GM18499 (cell line): ENCODE results near the gene EGFLAM.

ENCODE experiments used
- ATAC-seq: cut with Tn5 transposase; IDR thresholded peaks from one replicate; pipeline ENCODE4 v1.9.1; 2021; ENCODE audit warnings: moderate number of reproducible peaks; ENCODE audit not compliant: insufficient read depth, unreplicated experiment

EGFLAM gene

DNA sequence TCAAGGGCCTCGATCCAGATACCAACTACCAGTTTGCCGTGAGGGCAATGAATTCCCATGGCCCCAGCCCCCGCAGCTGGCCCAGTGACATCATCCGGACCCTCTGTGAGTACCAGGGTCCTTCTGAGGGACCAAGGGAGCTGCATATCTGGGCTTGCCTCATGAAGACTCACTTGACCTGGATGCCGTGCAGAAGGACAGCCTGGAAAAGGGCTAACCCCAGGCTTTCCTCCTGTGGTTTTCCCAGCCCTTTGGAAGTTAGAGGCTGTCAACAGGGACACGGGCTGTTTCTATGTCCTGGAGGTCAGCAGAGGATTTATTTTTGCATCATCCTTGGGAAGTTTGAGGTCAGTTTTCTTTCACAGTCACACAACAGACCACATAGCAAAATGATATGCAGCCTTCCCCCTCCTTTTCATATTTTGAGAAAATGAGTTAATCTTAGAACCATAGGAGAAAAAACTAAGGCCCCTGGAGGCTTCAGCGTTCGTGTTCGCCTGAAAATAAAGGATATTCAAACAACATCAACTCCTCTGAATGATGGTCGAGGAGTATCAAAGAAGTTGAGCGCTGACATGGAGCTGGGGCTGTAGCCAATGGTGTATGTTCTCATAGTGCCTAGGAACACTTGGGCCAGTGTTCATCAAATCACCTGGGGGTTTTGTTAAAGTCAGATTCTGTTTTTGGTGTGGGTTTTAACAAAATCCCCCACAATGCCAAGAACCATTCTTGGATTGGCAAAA, 112.2 kb downstream of the EGFLAM start:
- ATAC-seq = no peak

DNA sequence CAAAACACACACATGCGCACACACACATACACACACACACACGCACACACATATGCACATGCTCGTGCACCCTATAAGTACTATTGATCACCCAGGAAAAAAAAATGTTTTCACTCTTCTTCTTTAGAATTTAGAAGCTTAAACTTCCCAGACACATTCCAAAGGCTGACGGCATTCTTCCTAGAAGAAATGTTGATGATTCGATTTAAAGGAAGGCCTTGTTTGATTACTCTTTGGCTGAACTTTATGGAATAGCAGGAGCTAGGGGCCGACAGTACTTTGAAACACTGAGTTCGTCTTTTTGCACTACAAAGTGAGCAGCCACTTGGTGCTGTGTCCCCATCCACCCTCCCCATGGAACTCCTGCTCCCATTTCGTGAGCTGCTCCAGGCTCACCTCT, 113.2 kb downstream of the EGFLAM start:
- ATAC-seq = no peak

DNA sequence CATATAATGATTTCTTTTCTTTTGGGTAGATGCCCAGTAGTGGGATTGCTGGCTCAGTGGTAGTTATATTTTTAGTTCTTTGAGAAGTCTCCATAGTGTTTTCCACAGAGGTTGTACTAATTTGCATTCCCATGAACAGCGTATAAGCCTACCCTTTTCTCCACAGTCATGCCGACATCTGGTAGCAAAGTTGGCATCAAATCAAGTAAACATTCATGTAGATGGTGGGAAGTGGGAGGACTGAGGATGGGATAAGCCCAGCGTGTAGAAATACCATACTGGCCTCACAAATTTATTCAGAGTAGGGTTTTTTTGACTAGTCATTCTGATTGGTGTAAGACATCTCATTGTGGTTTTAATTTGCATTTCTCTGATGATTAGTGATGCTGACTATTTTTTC, 115.4 kb downstream of the EGFLAM start:
- no peak for ATAC-seq

DNA sequence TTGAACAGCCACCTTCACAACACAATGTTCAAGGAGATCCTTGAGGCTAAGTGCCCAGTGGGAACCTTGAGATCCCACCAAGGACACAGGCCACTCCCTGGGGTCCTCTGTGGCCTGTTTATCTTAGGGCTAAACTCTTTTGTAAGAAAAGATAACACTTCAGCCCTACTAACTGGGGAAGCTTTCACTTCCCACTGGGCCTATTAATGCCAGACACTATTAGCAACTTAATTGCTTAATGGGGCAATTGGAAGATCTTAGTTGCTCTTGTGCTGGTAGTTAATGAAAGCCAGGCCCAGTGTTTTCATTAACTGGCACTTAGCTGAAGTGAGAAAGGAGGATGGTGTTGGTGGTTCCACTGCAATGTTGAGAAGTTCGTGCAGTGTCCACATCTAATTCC, 117.1 kb downstream of the EGFLAM start:
- no peak for ATAC-seq

DNA sequence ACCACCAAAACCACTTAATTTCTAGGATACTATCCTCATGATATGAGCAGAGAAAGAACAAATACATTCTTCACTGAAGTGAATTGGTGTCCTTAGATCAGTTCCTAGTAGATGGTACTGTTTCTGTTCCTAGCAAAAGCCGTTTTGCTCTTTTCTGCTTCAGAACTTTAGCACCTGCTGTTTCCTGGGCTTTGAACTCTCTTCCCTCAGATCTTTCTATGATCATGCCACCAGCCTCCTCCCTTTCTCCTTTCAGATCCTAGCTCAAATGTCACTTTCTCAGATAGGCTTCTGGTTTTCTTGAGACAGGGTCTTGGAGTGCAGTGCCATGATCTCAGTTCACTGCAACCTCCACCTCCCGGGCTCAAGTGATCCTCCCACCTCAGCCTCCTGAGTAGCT, 118.0 kb downstream of the EGFLAM start:
- ATAC-seq = no peak

DNA sequence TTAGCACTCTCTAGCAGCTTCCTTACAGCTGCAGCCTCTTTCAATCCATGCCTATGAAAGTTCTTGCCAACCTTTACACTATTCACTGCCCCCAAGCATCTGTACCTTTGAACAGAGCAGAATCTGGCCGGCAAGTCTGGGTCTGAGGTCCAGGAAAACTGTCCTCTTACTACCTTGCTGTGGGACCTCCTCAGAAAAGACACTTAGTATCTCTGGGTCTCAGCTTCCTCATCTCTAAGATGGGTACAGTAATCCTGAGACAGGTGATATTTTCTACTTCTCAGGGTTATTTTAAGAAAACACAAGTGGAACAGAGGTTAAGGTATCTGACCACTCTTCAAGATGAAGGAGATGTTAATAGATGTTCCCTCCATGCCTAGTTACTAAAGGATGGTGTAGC, 120.2 kb downstream of the EGFLAM start:
- no peak for ATAC-seq

DNA sequence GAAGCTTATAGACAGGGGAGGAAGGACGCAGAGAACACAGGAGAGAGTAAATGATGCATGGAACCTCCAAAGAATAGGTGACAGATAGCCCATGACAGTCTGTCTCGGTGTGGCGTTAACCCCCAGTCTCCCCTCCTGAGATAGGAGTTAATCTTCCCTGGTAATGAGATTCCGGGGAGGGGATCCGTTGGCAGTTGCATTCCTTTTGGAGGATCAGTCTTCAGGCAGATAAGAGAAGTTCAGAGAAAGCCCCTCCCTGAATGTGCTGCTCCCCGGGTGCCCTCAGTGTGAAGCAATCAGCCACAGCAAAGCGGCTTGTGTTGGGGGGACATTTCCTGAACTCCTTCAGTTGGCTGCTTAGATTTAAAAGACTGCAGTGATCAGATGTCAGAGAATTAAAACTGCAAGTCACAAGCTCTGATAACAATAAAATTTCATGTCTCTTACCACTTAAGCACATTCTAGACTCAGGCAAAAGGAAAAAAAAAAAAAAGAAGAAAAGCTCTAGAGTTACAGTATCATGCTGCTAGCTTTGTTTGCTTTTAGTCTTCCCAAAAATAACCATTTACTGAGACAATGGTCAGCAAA, 121.1 kb downstream of the EGFLAM start:
- ATAC-seq = no peak

DNA sequence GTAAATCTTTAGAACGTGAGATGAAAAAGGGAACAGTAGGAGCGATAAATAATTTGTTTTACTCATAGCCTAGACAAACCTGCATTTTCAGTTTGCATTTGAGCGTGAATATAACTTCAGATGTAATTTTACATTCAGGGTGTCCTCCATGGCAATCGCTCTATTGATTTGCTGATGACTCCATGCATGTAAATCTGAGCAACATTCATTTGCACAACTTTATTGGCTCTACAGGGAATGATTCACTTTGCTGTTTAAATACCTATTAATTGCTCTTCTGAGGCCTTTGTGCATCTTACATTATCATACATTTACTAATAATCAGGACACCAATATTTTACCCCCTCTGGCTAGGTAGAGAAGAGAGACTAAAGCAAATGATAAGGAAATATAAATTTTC, 122.2 kb downstream of the EGFLAM start:
- no peak for ATAC-seq

DNA sequence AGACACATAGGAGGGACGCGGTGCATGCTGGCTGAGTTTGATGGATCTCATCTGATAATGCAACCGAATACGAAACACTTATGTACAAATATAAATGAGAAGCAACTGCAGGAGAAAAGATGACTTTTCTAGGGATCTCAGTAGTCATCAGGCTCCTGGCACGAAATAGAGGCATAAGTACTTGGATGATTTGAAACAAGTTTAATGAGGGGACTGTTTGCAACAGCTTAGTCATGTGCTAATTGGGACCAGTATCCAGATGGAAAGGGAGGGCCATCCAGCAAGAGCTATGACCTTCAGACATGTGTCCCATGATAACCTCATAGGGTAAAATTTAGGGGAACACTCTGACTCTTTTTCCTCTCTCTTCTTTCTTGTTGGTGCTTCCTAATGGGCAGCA, 123.0 kb downstream of the EGFLAM start:
- ATAC-seq = no peak

DNA sequence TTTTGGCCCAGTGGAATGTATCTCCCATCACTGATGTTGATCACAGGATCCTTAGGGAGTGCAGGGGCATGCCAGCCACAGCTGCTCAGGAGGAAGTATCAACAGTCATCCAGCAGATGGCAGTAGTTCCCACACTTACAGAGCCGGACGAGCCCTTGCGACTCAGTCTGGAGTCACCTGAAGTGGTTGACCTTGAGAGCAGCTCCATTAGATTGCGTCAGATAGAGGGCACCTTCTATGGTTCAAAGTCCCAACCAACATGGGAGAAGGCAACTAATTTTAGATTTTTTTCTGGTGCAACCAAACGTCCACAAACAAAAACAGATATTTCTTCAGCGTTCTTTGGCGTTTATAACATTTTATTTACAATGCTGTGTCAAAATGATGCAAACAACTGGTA, 124.5 kb downstream of the EGFLAM start:
- peak; percentile 96 for ATAC-seq

DNA sequence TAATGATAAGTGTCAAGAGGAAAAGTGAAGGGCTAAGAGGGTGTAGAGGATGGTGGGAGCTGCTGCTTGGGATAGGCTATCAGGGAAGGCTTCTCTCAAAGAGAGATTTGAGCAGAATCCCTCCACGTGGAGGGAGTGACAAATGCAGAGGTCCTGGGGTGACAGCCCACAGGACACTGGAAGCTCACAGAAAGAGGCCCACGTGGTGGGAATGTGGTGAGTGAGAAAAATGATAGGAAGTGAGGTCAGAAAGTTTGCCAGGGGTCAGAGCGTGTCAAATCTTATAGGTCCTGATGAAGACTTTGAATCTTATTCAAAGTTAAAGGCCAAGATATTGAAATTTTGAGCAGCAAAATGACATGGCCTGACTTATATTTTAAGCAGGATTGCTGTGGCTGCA, 125.3 kb downstream of the EGFLAM start:
- no peak for ATAC-seq

DNA sequence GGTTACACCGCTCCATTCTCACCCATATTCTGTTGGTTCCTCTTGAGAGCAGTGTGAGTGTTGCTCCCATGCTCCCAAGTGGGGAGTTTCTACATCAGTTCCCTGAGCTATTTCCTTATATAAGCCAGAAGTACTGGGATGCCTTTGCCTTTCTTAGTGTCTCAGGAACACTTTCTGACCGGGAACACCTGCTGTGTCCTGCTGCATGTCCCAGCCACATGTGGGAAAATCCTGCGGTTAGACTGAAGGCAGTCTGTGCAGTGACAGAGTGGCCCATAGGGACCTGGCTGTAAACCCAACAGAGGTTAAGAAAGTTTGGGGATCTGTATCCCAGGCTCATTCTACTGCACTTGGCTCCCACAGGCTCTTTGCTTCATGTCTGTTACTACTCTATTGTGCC, 126.0 kb downstream of the EGFLAM start:
- no peak for ATAC-seq

DNA sequence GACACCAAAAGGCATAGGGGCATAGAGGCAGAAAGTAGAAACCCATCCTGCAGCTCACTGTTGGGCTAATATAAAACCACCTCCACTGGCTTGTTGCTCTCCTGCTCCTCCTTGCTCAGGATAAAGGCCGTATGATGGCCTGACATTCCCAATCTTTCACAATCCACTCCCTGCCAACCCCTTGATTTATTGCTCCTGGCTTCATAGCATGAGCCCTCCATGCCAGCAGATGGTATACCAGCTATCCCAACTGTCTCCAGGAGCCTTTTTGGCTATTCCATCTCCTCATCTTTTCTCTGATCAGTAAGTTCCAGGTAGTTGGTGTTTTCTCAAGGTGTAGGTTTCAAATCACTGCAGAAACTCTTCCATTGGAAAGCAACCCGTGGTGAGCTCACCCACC, 128.8 kb downstream of the EGFLAM start:
- no peak for ATAC-seq

DNA sequence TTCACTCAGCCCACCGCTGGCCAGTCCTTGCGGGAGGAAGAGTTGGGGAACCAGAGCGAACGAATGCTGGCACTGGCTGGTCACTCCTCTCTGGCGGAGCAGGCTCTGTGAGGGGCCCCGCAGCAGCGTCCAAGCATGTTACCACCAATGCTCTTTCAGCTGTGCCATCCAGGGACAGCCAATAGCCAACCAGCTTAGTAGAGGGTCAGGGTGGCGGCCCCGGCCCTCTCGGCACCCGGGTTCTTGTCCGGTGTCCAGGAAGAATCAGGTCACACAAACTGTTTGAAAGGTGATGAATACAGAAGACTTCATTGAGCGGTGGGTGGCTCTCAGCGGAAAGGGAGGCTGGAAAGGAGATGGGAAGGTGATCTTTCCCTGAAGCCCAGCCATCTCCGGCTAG, 135.3 kb downstream of the EGFLAM start:
- no peak for ATAC-seq

DNA sequence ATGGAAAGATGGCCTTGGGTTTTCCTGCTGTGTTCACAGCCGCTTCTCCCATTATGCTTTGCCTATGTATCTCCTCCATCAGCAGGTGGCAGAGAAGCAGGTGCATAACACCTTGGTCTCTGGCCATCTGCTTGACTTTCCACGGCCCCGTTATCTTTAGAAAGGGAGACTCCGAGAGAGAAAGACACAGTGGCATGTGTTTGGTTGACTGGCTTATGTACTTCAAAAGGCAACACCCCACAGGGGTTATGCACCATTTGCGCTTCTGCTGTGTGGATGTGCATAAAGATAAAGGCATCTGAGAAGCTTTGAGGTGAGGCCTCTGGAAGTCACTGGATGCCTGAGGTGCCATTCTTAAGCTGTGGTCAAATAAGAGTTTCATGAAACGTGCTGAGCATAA, 138.4 kb downstream of the EGFLAM start:
- no peak for ATAC-seq

DNA sequence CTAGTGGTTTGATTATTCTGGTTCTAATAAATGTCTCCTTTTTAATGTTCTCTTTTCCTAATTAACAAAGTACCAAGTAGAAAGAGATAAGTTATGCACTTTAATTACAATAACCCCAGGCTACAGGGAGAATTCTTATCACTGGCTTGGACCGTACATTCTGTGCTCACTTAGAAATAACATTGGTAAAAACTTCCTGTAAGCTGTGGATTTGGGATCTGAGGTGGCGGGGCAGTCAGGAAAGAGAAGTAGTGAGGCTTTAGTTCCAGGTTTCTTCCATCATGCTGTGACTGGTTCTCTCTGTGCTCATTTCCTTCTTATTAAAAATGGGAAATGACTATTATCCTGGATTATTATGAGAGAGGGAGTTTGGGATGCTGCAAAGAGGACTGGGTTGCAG, 142.0 kb downstream of the EGFLAM start:
- ATAC-seq = no peak

DNA sequence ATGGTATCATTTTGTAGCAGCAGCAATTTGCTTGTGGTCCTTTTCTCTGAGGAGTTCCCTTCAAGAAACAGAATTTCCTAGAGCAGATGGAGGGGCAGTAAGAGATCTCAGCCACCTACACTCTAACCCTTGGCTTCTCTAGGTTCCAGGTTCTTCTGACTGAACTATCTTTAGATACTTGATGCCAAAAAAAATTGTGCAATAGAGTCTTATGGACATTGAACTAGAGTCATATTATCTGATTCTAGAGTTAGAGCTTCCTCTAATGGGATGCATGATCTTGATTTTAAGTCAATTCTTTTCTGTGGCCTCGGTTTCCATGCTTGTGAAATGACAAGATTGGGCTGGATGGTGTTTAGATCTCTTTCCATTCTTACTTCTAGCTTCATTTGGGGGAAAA, 142.8 kb downstream of the EGFLAM start:
- no peak for ATAC-seq

DNA sequence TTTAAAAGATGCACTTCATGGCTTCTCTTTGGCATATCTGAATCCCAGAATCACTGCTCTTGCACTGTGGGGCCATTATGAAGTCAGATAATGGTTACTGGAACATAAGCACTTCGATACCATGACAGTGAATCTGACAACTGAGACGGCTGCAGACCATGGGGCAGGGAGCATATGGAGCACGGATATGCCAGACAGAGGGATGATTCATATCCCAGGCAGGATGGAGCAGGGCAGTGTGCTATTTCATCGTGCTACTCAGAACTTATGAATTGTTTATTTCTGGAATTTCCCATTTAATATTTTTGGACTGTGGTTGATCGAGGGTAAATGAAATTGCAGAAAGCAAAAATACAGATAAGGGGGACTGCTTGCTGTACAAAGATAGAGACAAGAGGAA, 145.0 kb downstream of the EGFLAM start:
- no peak for ATAC-seq

DNA sequence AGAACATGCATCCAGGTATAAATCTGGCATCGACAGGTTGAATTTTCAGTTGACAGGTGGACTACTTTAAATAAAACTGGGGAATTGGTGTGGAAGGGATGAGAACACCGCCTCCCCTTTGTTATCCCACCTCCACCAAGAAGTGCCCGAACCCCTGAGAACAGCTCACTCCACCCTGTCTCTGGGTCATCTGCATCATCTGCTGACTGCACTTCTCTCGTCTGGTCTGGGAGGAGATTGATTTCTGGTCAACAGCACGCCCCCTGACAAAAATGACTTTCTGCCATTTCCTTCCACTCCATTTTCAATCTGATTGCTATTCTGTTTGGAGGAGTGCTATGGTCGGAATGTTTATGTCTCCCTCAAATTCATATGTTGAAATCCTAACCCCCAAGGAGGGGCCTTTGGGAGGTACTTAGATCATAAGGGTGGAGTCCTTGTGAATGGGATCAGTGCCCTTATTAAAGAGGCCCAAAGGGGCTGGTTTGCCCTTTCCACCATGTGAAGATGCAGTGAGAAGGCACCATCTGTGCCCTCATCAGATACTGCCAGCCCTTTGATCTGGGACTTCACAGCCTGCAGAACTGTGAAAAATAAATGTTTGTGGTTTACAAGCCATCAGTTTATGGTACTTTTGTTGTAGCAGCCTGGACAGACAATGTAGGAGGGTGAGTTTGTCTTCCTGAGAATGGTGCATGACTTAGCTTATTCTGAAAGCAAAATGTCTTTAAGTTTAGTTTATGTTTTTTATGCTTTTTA, 145.7 kb downstream of the EGFLAM start:
- ATAC-seq = no peak

DNA sequence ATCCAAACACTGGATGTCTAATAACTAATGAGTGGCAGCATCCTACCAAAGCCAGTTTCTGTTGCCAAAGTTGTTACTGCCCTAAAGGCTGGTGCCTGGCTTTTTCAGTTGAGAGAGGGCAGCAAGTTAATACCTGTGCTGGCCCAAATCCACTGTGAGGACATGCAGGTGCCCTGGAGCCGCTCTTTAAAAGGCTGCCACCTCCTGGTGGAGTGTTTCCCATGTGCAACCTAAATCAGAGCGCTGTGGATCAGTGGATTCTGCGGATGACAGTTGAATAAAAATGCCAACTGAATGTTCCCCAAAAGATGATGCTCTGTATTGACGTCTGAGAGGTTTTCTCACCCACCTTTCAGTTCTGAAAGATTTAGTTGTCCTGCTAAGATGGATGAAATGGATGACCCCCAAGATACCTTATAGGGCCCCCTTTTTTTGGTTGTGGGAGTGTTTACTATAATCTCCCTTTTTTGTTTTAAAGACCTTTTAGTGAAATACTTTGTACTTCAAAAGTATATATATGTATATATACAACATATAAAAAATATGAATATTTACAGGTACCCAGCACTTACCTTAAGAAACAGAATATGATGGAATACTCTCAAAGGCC, 146.4 kb downstream of the EGFLAM start:
- ATAC-seq = no peak

DNA sequence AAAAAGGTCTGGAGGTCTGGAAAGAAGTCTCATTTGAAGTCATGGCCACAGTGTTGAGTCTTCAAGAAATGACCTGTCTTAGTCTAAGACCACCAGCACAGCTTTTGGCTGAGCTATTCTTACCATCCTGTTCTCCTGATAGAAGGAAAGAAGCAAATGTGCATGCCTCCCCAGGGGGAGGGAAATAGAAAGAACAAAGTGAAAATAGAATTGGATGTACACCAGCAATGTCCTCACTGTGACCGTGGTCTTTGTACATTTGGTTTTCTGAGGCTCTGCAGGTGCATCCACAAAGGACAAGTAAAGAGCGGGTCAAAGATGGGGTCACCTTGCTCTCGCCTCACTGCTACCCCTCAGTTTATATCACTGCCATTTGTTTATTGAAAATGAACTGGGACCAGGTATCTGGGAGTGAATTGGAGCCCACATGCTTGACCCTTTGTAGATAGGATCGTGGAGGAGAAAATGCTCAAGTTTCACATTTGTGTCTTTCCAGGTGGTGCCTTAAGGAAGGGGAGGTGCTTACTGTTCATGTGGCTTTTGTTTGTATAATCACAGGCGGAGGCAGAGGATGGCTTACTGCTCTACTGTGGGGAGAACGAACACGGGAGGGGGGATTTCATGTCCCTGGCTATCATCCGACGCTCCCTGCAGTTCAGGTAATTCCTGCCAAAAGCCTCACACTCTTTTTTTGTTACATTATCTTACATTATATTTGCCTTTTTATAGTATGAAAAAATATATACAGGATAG, 150.3 kb downstream of the EGFLAM start:
- no peak for ATAC-seq
